Panc1 (cell line): ENCODE measurements around the gene DLG4. TPM values are rescaled to one million over a fixed set of nuclear protein-coding genes. Genes with fewer than 3 reads are reported as not detected.

Experiments used
- ATAC-seq: fragments of 200-7000 bp; cut with Tn5 transposase; 2 replicates; pipeline ENCODE4 v1.9.1; 2020; ENCODE audit warnings: mild to moderate bottlenecking, moderate library complexity
- BruUV-seq: library from RNA; stranded (reverse); fragments of 400-500 nt; replicated peaks from 2 replicates; lab custom pipeline; 2021; lab: Mats Ljungman, UMichigan
- CTCF ChIA-PET: fragments of 300-600 bp; sonication (Branson Sonifier 250); formaldehyde crosslinking; loops from one replicate; lab custom pipeline; 2022; ENCODE audit warnings: antibody characterized with exemption; lab: Charles Lee
- POLR2A ChIA-PET: fragments of 300-600 bp; sonication (Branson Sonifier 250); formaldehyde crosslinking; loops from one replicate; lab custom pipeline; 2022; ENCODE audit warnings: antibody characterized with exemption; lab: Charles Lee
- DNase-seq: peaks from one replicate; pipeline ENCODE4 v3.0.0-alpha.2; 2010; ENCODE audit warnings: low read depth, low spot score
- H3K27ac ChIP-seq: 2 replicates; pipeline ENCODE4 v1.5.1; 2011; ENCODE audit warnings: mild to moderate bottlenecking, low read length, inconsistent platforms
- H3K27me3 ChIP-seq: fragments of 200-500 bp; sonication (Bioruptor generic); 2 replicates; pipeline ENCODE4 v1.6.0; 2014; ENCODE audit warnings: low read length, inconsistent platforms; ENCODE audit not compliant: control insufficient read depth, insufficient read depth
- H3K36me3 ChIP-seq: fragments of 200-500 bp; sonication (Bioruptor generic); 2 replicates; pipeline ENCODE4 v1.5.1; 2014; ENCODE audit warnings: inconsistent platforms, mild to moderate bottlenecking, low read length, moderate library complexity; ENCODE audit not compliant: control insufficient read depth, insufficient read depth
- H3K4me1 ChIP-seq: 2 replicates; pipeline ENCODE4 v1.5.1; 2011; ENCODE audit warnings: inconsistent platforms, mild to moderate bottlenecking, low read length, moderate library complexity; ENCODE audit not compliant: control insufficient read depth, insufficient read depth
- H3K4me3 ChIP-seq, 2 experiments: 2 replicates each; pipeline ENCODE4 v1.5.1; 2011 to 2012; ENCODE audit warnings: low read depth in 2 of 2, low read length in 2 of 2, mild to moderate bottlenecking in 2 of 2, inconsistent platforms in 1 of 2, moderate library complexity in 1 of 2
- H3K9me3 ChIP-seq: fragments of 200-500 bp; sonication (Bioruptor generic); 2 replicates; pipeline ENCODE4 v1.5.1; 2014; ENCODE audit warnings: low read depth, mild to moderate bottlenecking, inconsistent platforms, low read length, moderate library complexity; ENCODE audit not compliant: control insufficient read depth, insufficient read depth
- CTCF ChIP-seq: fragments of 450-650 bp; IDR thresholded peaks from 2 replicates; pipeline ENCODE4 v1.5.1; 2017; ENCODE audit warnings: mild to moderate bottlenecking
- POLR2AphosphoS5 ChIP-seq: IDR thresholded peaks from 2 replicates; pipeline ENCODE4 v1.6.1; 2012; ENCODE audit warnings: mild to moderate bottlenecking, low read depth, low read length, moderate library complexity
- REST ChIP-seq, 2 experiments: IDR thresholded peaks; 2 replicates each; pipeline ENCODE4 v1.6.1; 2011 to 2012; ENCODE audit warnings: low read depth in 2 of 2, control low read depth in 1 of 2, low read length in 1 of 2, mild to moderate bottlenecking in 1 of 2, moderate library complexity in 1 of 2; ENCODE audit not compliant: insufficient read depth in 1 of 2
- SIN3A ChIP-seq: IDR thresholded peaks from 2 replicates; pipeline ENCODE4 v1.6.1; 2012; ENCODE audit warnings: low read depth, mild to moderate bottlenecking, low read length, moderate library complexity, borderline replicate concordance; ENCODE audit not compliant: insufficient read depth
- TCF7L2 ChIP-seq: IDR thresholded peaks from 2 replicates; pipeline ENCODE4 v1.6.1; 2011; ENCODE audit warnings: mild to moderate bottlenecking, low read depth, low read length, inconsistent platforms
- in situ Hi-C: cut with HindIII; loops from 2 replicates; pipeline ENCODE4 v1.10.0; 2016; ENCODE audit warnings: low sequenced_read_pairs, low pct_unique_long_range_greater_than_20kb
- intact Hi-C: fragments of 100-400 bp; cut with micrococcal nuclease; formaldehyde crosslinking; loops from one replicate; pipeline ENCODE4 v1.10.0; 2022; ENCODE audit not compliant: unreplicated experiment
- total RNA-seq: library from RNA; stranded (reverse); gene quantifications from one replicate; pipeline ENCODE4 v1.2.1, GENCODE V29; 2021; ENCODE audit not compliant: unreplicated experiment

DLG4 gene
- total RNA-seq, 1 experiment from 2014 or later, result 32.4 TPM

- H3K4me3 ChIP-seq, result no peak overlapping the region; a peak in 1 of 4 replicates
- ATAC-seq (no peak), DNase-seq (no peak)
- H3K4me1 ChIP-seq, result no peaks in the 10 kb centered on the region
- ChIA-PET CTCF (no interaction called here), POLR2A (no interaction called here)
- peaks cover 4% of the 10 kb centered on the region for H3K36me3 ChIP-seq
- no peaks in the 10 kb centered on the region for H3K9me3 ChIP-seq
- no peak for TF ChIP-seq POLR2AphosphoS5
- TF ChIP-seq SIN3A, result no peak
- TF ChIP-seq CTCF, result no peak
- no peak for TF ChIP-seq TCF7L2
- TF ChIP-seq REST (IDR thresholded peaks at IDR 0.05; ENCODE audit: insufficient read depth in 1 of 2, low read depth in 2 of 2, low read length in 1 of 2), result no peak
- intact Hi-C loops (no loop called here), in situ Hi-C loops (no loop called here)
- H3K27ac ChIP-seq, result no peak overlapping the region
- BruUV-seq, result no TSS peak
- no peaks in the 10 kb centered on the region for H3K27me3 ChIP-seq
Observed at GRCh38 chr17:7204336-7204735, 15.3 kb downstream of the DLG4 start.

- no peak overlapping the region for H3K4me3 ChIP-seq
- H3K27ac ChIP-seq, result no peak overlapping the region
- no peaks in the 10 kb centered on the region for H3K4me1 ChIP-seq
- no peaks in the 10 kb centered on the region for H3K27me3 ChIP-seq
- peaks cover 4% of the 10 kb centered on the region for H3K36me3 ChIP-seq
- in situ Hi-C loops, result no loop called here
- ChIA-PET CTCF (no interaction called here), POLR2A (no interaction called here)
- H3K9me3 ChIP-seq, result no peaks in the 10 kb centered on the region
- intact Hi-C loops, result no loop called here
- BruUV-seq, result no TSS peak
- DNase-seq, result no peak
- TF ChIP-seq POLR2AphosphoS5, result no peak
- no peak for TF ChIP-seq SIN3A
- no peak for TF ChIP-seq REST (IDR thresholded peaks at IDR 0.05; ENCODE audit: insufficient read depth in 1 of 2, low read depth in 2 of 2, low read length in 1 of 2)
- no peak for TF ChIP-seq TCF7L2
- no peak for TF ChIP-seq CTCF
- ATAC-seq, result no peak
Observed at GRCh38 chr17:7203391-7203790, 16.2 kb downstream of the DLG4 start.
